ENCODE measurements around the gene MBOAT1.

MBOAT1 gene

DNA sequence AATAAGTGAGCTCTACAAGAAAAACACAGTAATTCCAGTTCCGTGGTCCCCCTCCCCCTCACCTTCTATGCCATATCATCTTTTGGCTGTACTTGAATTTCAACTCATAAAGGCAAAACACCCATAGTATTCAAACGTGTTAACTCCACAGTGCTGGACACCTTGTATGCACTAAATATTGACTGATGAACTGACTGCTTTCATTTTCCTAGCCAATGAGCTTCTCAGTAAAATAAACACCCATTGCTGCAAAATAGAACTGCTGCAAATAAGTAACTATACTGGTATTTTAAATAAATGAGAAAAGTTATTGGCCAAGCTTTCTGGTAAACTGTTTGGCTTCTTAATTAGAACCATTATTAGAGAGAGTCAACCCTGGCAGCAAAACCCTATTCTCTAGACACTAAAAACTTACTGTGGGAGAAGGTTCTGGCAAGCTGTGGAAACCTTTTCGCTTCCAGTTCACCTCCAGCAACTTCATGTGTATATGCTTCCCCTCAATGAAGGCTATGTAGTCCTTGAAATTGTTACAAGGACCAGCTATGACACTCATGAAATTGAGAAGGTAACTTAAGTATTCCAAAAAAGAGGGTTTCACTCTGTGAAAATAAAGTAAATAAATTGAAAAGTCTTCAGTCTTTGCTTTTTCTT is 86.0 kb downstream of the MBOAT1 start:
- TF ChIP-seq, protein P1, sequence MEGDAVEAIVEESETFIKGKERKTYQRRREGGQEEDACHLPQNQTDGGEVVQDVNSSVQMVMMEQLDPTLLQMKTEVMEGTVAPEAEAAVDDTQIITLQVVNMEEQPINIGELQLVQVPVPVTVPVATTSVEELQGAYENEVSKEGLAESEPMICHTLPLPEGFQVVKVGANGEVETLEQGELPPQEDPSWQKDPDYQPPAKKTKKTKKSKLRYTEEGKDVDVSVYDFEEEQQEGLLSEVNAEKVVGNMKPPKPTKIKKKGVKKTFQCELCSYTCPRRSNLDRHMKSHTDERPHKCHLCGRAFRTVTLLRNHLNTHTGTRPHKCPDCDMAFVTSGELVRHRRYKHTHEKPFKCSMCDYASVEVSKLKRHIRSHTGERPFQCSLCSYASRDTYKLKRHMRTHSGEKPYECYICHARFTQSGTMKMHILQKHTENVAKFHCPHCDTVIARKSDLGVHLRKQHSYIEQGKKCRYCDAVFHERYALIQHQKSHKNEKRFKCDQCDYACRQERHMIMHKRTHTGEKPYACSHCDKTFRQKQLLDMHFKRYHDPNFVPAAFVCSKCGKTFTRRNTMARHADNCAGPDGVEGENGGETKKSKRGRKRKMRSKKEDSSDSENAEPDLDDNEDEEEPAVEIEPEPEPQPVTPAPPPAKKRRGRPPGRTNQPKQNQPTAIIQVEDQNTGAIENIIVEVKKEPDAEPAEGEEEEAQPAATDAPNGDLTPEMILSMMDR (conservative IDR thresholded peaks at IDR 0.05; ENCODE audit: low read length) = no peak
- no peak overlapping the region for H3K4me3 ChIP-seq (ENCODE audit: low read length)
- no peak for DNase-seq (ENCODE audit: low read depth)

DNA sequence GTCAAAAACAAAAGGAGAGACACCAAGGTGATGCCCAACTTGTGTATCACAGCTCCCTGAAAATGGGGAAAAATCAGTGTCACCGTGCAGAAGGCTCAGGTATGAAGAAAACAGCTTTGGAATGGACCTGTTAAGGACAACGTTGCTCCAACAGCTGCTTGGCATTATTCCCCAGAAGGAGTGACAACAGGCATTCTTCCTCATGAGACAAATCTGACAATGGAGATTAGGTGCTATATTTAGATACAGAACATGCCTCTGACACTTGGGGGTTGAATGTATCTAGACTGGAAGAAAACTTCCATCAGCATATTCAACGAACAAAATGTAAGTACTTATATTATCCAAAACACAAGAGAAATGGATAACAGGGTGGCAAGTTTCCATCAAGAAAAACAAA is 87.7 kb downstream of the MBOAT1 start:
- H3K4me3 ChIP-seq (ENCODE audit: low read length) = no peak overlapping the region
- TF ChIP-seq, protein P1 (conservative IDR thresholded peaks at IDR 0.05; ENCODE audit: low read length) = no peak
- DNase-seq (ENCODE audit: low read depth) = no peak

DNA sequence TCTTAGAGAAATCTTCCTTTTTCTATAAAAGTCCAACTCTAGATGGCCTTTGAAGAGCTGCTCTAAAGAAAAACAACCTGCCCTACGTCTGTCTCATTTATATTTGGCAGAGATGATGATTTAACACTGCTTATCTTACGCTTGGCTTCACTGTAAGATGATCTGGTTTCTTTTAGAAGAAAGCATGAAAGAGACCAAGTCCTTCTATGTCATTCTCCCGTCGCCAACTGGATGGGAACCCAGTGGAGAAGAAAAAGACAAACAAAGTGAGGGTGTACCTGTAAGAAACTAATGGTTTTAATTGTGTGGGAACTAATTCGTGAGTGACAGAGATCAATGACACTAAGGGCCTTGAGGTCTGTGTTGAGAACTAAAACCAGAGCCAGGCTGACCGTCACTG is 92.8 kb downstream of the MBOAT1 start:
- DNase-seq (ENCODE audit: low read depth) = no peak
- TF ChIP-seq, protein P1 (conservative IDR thresholded peaks at IDR 0.05; ENCODE audit: low read length) = no peak
- no peak overlapping the region for H3K4me3 ChIP-seq (ENCODE audit: low read length)

DNA sequence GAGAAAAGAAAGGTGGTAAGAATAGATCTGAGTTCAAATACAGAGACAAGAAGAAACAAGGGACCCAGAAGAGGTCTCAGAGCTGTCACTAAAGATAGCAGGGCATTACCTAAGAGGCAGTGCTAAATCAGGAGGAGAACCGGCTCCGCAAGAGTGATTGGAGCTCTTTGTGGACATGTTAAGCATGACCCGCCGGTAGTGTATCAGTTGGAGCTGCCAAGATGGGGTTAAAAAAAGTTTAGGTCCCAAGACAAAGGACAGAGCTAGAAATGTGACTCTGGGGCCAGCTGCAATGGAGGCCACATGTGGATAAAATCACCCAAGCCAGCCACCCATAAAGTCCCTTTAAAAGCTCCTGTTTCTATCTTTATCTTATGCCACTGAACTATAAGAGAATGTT is 93.4 kb downstream of the MBOAT1 start:
- H3K4me3 ChIP-seq (ENCODE audit: low read length) = no peak overlapping the region
- TF ChIP-seq, protein P1 (conservative IDR thresholded peaks at IDR 0.05; ENCODE audit: low read length) = no peak
- DNase-seq (ENCODE audit: low read depth) = no peak

DNA sequence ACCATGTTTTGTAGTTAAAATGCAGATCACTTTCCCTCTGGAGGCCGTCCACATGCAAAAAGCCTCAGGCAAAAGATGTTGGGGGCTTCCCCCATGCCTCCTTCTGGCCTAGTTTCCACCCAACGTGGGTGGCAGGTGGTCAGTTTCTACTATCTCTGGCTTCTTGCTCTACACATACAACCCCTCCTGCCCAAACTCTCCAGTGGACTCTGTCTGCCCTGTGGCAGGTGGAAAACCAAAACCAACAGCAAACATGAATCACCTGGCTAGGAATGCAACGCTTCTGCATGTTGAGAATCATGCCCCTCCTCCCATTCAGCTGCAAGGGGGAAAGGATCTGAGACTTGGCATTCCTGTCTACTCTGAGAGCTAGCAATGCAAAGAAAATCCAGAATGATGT is 94.8 kb downstream of the MBOAT1 start:
- TF ChIP-seq, protein P1 (conservative IDR thresholded peaks at IDR 0.05; ENCODE audit: low read length) = no peak
- DNase-seq (ENCODE audit: low read depth) = no peak
- no peak overlapping the region for H3K4me3 ChIP-seq (ENCODE audit: low read length)

DNA sequence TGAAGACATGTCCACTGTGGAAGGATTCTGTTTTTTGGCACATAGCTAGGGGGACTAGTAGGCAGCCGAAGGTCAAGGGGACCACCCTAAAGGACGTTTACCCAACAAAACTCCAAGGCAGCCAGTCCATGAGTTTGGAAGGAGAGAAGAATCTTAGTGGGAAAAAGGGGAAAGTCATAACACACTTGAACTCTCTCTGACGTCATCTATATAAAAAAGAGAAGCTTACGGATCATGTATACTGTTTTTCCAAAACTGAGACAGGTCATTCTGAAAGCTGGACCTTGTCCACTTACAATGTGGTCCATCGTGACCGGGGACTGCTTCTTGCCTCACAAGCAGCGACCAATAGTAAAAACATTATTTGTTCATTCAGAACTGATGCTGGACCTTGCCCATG is 95.5 kb downstream of the MBOAT1 start:
- no peak overlapping the region for H3K4me3 ChIP-seq (ENCODE audit: low read length)
- DNase-seq (ENCODE audit: low read depth) = no peak
- TF ChIP-seq, protein P1 (conservative IDR thresholded peaks at IDR 0.05; ENCODE audit: low read length) = no peak

DNA sequence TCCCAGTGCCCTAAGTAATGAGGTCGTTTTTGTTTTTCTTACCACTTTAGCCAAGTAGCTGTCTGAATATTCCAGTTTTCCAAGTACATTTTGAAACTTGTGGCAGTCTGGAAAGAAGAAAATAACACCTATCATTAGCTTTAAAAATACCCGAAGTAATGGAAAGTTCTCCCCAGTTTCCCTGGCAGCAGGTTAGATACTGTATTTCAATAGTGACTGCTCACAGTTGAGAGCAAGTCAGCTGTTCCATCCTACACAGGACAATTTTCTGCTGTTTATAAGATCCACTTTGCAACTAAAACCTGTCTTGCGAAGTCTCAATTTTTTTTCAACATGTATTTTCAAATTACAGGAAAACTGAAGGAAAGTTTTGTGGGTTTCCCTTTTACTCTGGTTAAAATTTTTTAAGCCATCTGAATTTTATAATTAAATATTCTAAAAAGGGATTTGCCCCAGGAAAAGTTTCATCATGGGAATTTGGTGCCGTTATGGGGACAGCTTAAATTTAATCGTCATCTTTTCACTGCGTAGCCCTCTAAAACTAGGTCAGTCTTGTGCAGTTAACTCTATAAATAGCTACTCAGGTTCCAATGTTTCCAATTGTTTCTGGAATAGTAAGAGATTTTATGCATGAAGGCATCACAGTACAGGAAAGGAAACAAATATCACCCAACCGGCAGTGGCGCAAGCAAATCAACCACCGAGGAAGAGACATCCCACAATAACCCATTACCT is 96.9 kb downstream of the MBOAT1 start:
- DNase-seq (ENCODE audit: low read depth) = no peak
- TF ChIP-seq, protein P1 (conservative IDR thresholded peaks at IDR 0.05; ENCODE audit: low read length) = no peak
- H3K4me3 ChIP-seq (ENCODE audit: low read length) = no peak overlapping the region
